OCI-LY7 (cell line): ENCODE results near the gene SV2C. TPM values are rescaled to one million over a fixed set of nuclear protein-coding genes. Genes with fewer than 3 reads are reported as not detected.

Source experiments
- BruUV-seq: library from RNA; stranded (reverse); fragments of 400-500 nt; replicated peaks from 2 replicates; lab custom pipeline; 2021; lab: Mats Ljungman, UMichigan
- CTCF ChIA-PET: fragments of 300-600 bp; sonication (Branson Sonifier 250); formaldehyde crosslinking; loops from one replicate; lab custom pipeline; 2022; ENCODE audit warnings: antibody characterized with exemption; ENCODE audit not compliant: unreplicated experiment; lab: Charles Lee
- POLR2A ChIA-PET: fragments of 300-600 bp; sonication (Branson Sonifier 250); formaldehyde crosslinking; loops from one replicate; lab custom pipeline; 2022; ENCODE audit warnings: antibody characterized with exemption; lab: Charles Lee
- DNase-seq: peaks from one replicate; pipeline ENCODE4 v3.0.0-alpha.2; 2015; ENCODE audit warnings: low spot score
- H2AFZ ChIP-seq: fragments of 200-600 bp; sonication (generic), shearing (Covaris generic); 2 replicates; pipeline ENCODE4 v1.6.1; 2014; ENCODE audit warnings: mild to moderate bottlenecking, antibody characterized with exemption, low read length, moderate library complexity
- H3K27ac ChIP-seq: fragments of 200-600 bp; sonication (generic); 2 replicates; pipeline ENCODE4 v1.5.1; 2014; ENCODE audit warnings: mixed run types, low read depth, mild to moderate bottlenecking, moderate library complexity, low read length, inconsistent platforms; ENCODE audit not compliant: poor library complexity, severe bottlenecking
- H3K36me3 ChIP-seq: fragments of 200-600 bp; sonication (generic); 2 replicates; pipeline ENCODE4 v1.6.1; 2014; ENCODE audit warnings: mild to moderate bottlenecking, antibody characterized with exemption, low read length, moderate library complexity, mixed read lengths; ENCODE audit not compliant: insufficient read depth
- H3K4me1 ChIP-seq: fragments of 200-600 bp; sonication (generic); 2 replicates; pipeline ENCODE4 v1.5.1; 2014; ENCODE audit warnings: mild to moderate bottlenecking, low read length; ENCODE audit not compliant: insufficient read depth, poor library complexity, severe bottlenecking
- H3K4me2 ChIP-seq: fragments of 200-600 bp; sonication (generic); 2 replicates; pipeline ENCODE4 v1.6.1; 2014; ENCODE audit warnings: mild to moderate bottlenecking, low read length
- H3K4me3 ChIP-seq: fragments of 200-600 bp; sonication (generic); 2 replicates; pipeline ENCODE4 v1.5.1; 2014; ENCODE audit warnings: mild to moderate bottlenecking, low read depth, low read length; ENCODE audit not compliant: poor library complexity, severe bottlenecking
- H3K79me2 ChIP-seq: fragments of 200-600 bp; sonication (generic); 2 replicates; pipeline ENCODE4 v1.6.1; 2016; ENCODE audit warnings: low read depth, mild to moderate bottlenecking, low read length, moderate library complexity, mixed read lengths; ENCODE audit not compliant: insufficient read depth
- H3K9me2 ChIP-seq: fragments of 200-600 bp; sonication (generic); 2 replicates; pipeline ENCODE4 v1.6.1; 2016; ENCODE audit warnings: mild to moderate bottlenecking, low read length, mixed read lengths; ENCODE audit not compliant: insufficient read depth
- H3K9me3 ChIP-seq: fragments of 200-600 bp; sonication (generic); 2 replicates; pipeline ENCODE4 v1.6.1; 2014; ENCODE audit warnings: mild to moderate bottlenecking, mixed run types, low read length, mixed read lengths
- H4K20me1 ChIP-seq: fragments of 200-600 bp; sonication (generic); 2 replicates; pipeline ENCODE4 v1.6.1; 2014; ENCODE audit warnings: mild to moderate bottlenecking, antibody characterized with exemption, low read length, moderate library complexity, mixed read lengths; ENCODE audit not compliant: insufficient read depth
- CTCF ChIP-seq: fragments of 200-600 bp; sonication (generic); conservative IDR thresholded peaks from 2 replicates; pipeline ENCODE4 v1.5.1; 2014; ENCODE audit warnings: mild to moderate bottlenecking, antibody characterized with exemption, low read length, moderate library complexity, mixed read lengths
- EZH2phosphoT487 ChIP-seq: fragments of 200-600 bp; sonication (generic); IDR thresholded peaks from 2 replicates; pipeline ENCODE4 v1.6.1; 2018; ENCODE audit warnings: low read depth, borderline replicate concordance, mild to moderate bottlenecking, mixed run types, antibody characterized with exemption, low read length, moderate library complexity, mixed read lengths
- intact Hi-C: fragments of 100-400 bp; cut with micrococcal nuclease; formaldehyde crosslinking; loops from one replicate; pipeline ENCODE4 v1.10.0; 2022; ENCODE audit not compliant: unreplicated experiment
- total RNA-seq, 2 experiments: library from RNA; depleted of rRNA in 1 of 2; stranded (reverse); fragments of >200 nt in 1 of 2; shearing (Covaris generic) in 1 of 2; gene quantifications; 2 replicates each; pipeline ENCODE4 v1.2.3, GENCODE V29; 2014 to 2022

The SV2C gene
- total RNA-seq, 2 experiments from 2014 or later: not detected

GRCh38 chr5:76271836-76272235 is 188.7 kb downstream of the SV2C start:
- ChIA-PET CTCF (no interaction called here), POLR2A (interaction anchor here (0.5 to 0.6 kb wide), 2 partner anchors 78 to 123 kb away, joined by 3 read pairs; no protein-coding TSS in a partner anchor)
- intact Hi-C loops: no loop called here
- no peaks in the 10 kb centered on the region for H3K9me3 ChIP-seq
- no peaks in the 10 kb centered on the region for H3K4me1 ChIP-seq
- no peak for TF ChIP-seq CTCF
- no peak for TF ChIP-seq EZH2phosphoT487
- H3K9me2 ChIP-seq: no peaks in the 10 kb centered on the region
- H3K4me3 ChIP-seq: no peak overlapping the region
- DNase-seq: no peak
- no peak overlapping the region for H3K27ac ChIP-seq
- no peaks in the 10 kb centered on the region for H3K79me2 ChIP-seq
- no TSS peak for BruUV-seq
- H2AFZ ChIP-seq: no peak overlapping the region
- no peaks in the 10 kb centered on the region for H3K36me3 ChIP-seq
- no peaks in the 10 kb centered on the region for H4K20me1 ChIP-seq
- no peak overlapping the region for H3K4me2 ChIP-seq

- no peak for TF ChIP-seq EZH2phosphoT487
- TF ChIP-seq CTCF: no peak
- intact Hi-C loops: no loop called here
- H3K36me3 ChIP-seq: no peaks in the 10 kb centered on the region
- no peak overlapping the region for H3K27ac ChIP-seq
- ChIA-PET CTCF (no interaction called here), POLR2A (no interaction called here)
- no peak overlapping the region for H2AFZ ChIP-seq
- no TSS peak for BruUV-seq
- no peaks in the 10 kb centered on the region for H4K20me1 ChIP-seq
- H3K4me3 ChIP-seq: no peak overlapping the region
- no peaks in the 10 kb centered on the region for H3K9me3 ChIP-seq
- H3K4me1 ChIP-seq: no peaks in the 10 kb centered on the region
- no peaks in the 10 kb centered on the region for H3K79me2 ChIP-seq
- no peak overlapping the region for H3K4me2 ChIP-seq
- no peak for DNase-seq
- no peaks in the 10 kb centered on the region for H3K9me2 ChIP-seq
Measured at GRCh38 chr5:76273206-76273885, 190.2 kb downstream of the SV2C start.

- intact Hi-C loops: no loop called here
- ChIA-PET CTCF (no interaction called here), POLR2A (interaction anchor here (0.7 to 1.1 kb wide), 2 partner anchors 57 to 470 kb away, joined by 3 read pairs; no protein-coding TSS in a partner anchor)
- TF ChIP-seq CTCF (no peak), EZH2phosphoT487 (no peak)
- DNase-seq: no peak
- Histone ChIP-seq H3K79me2 (no peaks in the 10 kb centered on the region), H3K36me3 (no peaks in the 10 kb centered on the region), H3K9me3 (no peaks in the 10 kb centered on the region), H3K4me3 (no peak overlapping the region), H3K27ac (no peak overlapping the region), H4K20me1 (no peaks in the 10 kb centered on the region), H3K9me2 (no peaks in the 10 kb centered on the region), H3K4me2 (no peak overlapping the region), H2AFZ (no peak overlapping the region), H3K4me1 (no peaks in the 10 kb centered on the region)
- BruUV-seq: no TSS peak
Measured at GRCh38 chr5:76274571-76274970, 191.4 kb downstream of the SV2C start.
